Measurements from ENCODE around the gene METTL6.
"Not testable (repeated sequence)": the region's sequence is repeated elsewhere in the genome, so short reads cannot be mapped to it uniquely, and the experiment has no call there.

Gene METTL6

DNA sequence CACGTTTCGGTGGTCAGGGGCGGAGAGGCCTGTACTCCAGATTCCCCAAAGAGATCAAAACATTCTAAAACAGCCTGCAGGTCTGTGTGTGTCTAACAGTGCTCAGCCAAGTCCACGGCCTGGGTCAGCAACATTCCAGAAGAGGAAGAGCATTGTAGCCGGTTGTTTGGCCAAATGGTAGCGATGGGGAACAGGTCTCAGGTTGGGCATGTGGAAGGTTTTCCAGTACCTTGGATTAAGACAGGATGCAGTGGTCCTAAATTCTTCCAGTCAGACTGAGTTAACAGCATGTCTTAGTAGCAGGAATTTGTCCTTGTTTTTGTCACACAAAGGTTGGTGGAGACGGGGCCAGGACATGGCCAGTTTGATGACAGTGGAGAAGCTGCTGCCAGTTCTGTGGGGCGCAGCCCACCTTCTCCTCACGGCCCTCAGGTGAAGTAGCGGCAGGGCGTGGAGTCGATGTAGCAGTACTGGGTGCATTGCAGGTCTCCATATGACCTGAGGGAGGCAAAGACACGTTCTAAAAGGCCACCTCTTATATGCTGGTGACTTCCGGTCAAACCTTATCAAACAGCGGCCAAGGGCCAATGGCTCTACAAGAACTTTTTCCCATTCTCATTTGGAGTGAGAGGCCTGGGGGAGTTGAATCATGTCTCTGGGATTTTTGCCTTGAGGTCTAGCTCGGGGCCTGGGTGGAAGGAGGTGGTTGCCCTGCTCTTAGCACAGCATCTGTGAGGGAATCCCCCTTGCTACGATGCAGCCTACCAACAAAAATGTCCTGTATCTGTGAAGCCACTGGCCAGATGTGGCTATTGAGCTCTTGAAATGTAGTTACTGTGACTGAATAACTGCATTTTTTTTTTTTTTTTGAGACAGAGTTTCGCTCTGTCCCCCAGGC is 24.1 kb upstream of the METTL6 start:
- no peak for DNase-seq (ENCODE audit: low read depth)

DNA sequence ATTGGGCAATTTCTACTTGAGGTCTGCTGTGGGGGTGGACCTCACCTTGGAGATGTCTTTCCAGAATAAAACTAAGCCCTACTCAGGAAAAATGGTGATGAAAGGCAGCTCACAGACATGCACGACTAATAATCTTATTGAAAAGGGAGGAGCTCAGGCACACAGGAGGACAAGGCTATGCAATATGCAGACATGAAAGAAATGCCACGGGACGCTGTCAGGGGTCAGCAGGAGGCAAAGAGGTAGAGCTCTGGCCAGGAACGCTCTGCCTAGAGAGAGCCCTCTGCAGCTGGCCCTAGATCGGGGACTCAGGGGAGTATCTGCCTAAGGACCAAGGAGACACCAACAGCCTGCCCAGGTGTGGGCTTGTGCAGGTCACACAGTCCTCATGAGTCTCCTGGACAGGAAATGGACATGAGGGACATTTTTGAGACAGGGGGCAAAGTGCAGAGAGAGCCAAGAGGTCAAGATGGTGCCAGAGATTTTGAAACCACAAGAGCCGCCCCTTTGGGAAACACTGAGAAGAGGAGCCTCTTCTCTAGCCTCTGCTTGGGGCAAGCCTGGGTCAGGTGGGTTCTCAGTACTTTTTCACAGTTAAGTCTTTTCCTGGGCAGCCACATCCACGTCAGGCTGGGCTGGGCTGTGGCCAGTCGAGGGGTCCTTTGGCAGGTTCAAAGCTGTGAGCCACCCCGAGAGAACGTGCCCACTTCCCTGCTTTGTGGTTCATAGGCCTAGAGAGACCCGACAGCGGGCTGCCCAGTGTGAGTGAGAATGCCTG is 23.3 kb upstream of the METTL6 start:
- DNase-seq (ENCODE audit: low read depth), result no peak

DNA sequence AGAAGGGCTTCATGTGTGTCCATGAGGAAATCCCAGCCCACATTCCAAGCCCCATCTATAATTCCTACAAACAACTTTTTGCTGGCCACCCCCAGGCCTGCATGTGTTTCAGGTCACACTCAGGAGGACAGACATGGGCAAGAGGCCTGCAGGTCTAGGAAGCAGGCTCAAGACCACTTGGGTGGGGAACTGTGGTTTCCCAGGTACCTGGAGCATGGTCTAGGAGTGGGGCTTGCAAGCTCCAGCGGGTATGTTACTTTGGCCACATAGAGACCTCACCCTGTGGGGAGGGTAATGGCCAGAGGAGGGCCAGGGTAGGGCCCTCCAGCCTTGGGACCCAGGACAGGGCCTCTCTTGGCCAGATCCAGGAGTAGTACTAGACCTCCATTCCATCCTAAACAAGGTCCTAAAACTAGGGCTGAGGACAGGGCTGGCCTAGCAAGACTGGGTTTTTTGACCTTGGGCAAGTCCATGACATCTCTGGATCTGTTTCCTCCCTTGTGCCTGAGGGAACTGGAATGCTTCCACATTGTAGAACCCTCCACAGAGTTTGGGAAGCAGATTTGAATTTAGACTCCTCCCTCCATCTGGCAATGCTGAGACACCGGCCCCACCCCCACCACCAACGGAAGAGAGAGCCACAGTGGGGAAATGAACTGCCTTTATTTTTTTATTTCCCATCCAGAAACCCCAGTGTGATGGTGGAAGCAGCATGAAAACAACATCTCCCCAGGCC is 22.3 kb upstream of the METTL6 start:
- DNase-seq (ENCODE audit: low read depth), result no peak

DNA sequence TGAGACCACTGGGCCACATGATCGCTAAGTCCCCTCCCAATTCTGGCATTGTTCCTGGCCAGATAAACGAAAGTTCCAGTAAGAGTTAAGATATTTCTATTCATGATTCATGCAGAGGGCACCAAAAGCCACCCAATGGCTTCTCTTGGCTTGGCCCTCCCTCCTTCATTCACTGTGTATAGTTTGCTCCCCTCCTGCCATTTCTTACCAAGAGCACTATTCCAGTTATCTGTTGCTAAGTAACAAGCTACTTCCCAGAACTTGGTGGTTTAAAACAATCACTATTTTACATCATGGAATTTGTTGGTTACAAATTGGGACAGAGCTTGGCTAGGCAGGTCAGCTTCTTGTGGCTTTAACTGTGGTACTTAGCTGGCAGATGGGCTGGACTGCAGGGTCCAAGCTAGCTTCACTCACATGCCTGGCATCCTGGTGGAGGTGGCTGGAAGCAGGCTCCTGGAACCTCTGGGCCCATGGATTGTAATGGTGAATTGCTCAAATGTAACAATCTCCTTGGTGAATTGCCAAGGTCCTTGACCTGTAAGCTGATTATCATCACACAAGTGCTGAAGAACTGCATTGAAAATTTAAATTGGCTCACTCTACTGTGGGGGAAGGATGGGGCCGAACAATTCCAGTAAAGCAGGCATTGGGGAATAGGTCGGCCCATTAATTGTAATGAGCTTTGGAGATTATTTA is 16.6 kb upstream of the METTL6 start:
- no peak for DNase-seq (ENCODE audit: low read depth)

DNA sequence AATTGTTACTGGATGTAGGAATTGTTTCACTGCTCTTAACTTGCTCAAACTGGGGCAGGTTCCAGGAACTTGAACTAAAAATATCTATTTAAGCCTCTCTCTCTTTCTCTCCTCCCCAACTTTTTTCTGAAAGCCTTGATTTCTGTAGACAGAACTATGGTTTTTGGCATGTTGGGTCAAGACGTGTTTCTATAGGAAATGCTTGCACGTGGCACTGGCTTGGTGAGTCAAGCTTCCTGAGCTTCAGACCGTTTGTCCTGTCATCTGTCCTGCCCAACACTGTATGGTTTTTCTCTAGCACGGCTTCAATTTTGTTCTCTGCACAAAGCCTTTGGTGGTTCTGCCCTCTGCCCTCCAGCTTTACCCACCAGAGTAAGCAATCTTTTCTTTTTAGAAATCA is 13.5 kb upstream of the METTL6 start:
- DNase-seq (ENCODE audit: low read depth), result no peak

DNA sequence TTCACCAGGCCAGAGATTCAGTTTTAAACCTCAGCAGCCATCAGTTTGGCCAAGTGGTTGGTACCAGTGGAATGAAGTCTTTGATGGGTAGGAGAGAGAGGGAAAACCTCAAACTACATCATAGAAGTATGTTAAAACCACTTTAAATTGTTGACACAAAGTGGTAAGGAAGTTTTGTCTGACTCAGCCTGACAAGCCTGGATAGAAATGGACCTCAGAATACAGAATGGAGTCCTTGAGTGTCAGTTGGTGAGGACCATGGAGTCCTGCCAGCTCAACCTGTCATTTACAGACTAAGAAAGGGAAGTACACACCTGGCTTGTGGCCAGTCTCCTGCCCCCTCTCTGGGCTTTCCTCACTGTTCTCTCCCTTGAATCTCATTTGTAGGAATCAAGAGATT is 12.1 kb upstream of the METTL6 start:
- no peak for DNase-seq (ENCODE audit: low read depth)

DNA sequence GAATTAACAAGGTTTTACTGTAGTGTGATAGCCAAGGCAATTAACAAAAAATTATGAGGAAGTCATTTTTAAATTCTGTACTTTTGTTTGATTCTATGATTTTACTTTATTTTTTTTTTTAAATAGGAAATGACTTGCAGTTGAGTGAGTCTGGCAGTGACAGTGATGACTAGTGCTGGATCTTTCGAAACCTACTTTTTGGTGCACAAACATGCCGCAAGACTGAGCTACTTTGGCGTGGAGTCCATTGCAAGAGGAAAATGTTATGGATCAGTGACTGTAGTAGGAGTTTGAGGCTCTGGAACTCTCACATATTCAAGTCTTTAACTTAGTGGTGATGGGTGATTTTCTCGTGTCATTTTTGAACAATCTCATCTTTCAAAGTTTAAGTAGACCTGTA is 11.6 kb upstream of the METTL6 start:
- no peak for DNase-seq (ENCODE audit: low read depth)

DNA sequence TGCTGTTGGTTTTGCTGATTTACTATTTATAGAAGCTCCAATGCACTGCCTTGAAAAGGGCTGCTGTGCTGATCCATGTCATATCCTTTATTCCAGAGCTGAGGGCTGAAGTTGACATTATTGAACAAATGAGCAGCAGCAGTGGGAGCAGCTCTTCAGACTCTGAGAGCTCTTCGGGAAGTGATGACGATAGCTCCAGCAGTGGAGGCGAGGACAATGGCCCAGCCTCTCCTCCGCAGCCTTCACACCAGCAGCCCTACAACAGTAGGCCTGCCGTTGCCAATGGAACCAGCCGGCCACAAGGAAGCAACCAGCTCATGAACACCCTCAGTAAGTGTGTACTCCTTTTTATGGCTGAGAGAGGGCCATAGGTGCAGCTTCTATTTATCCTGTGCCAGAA is 8.9 kb upstream of the METTL6 start:
- no peak for DNase-seq (ENCODE audit: low read depth)

DNA sequence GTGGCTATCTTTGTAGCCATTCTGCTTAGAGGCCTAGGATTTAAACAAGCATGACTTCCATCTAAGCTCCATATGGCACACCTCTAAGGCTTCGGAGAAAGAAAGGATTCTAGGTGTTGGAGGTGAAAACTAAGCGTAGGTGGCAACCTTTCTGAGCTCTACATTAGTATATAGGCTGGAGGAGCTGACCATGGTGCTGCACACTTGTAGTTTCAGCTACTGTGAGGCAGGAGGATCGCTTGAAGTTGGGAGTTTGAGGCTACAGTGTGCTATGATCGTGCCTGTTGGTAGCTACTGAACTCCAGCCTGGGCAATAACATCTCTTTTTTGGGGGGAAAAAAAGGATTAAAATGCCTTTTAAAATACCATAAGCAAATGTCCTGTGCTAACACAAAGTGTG is 7.4 kb upstream of the METTL6 start:
- no peak for DNase-seq (ENCODE audit: low read depth)

DNA sequence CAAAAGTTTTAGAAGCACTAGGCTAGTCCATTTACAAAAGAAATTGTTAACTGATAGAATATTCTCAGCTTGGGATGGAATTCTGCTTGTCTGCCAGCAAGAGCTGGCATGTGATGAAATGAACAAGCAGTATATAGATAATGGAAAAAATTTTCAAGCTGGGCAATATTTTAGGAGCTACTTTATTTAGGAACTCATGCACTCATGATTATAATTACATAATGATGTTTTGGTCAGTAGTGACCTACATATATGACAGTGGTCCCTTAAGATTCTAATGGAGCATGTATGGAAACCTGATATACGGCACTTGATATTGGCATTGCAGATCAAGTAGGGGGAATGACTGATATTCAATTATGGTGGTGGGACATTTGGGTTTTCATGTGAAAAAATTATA is 6.2 kb upstream of the METTL6 start:
- DNase-seq (ENCODE audit: low read depth), result no peak

DNA sequence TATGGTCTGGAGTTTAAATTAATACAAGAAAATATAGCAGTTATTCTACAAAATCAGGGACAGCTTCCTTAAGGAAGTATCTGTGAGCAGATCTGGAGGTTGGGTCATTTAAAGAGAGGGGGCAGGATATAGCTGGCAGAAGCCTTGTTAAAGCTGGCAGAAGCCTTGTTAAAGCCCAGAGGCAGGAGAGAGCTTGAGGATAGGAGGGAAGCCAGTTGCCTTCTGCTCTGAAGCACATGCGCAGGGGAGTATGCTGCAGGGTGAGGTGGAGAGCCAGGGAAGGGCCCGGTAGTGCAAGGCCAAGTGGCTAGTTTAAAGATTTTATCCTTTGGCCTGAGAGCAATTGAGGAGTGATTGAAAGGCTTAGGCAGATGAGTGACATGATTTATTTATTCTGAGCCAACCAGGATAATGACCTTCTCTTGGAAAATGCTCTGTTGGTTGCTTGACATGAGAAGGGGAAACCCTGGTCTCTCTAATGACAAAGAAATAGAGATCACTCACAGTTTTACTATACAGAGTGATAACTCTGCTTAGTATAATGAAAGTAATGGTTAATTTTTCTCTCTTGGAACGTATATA is 4.0 kb upstream of the METTL6 start:
- no peak for DNase-seq (ENCODE audit: low read depth)

DNA sequence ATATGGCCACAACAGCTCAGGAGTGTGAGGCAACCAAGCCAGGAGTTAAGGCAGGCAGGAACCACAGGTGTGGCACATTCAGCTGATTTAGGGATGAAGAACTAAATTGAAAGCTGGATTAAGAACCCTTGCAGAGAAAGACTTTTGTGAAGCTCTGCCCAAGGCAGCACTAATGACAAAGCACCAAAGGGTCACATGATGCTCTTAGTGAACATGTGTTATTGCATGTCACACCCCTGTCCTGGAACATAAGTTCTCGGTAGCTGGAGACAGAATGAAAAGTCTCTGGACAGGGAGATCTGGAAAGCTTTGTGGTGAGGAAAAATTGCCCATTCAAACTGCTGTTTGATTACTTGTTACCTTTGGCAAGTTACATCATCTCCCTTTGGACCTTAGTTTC is 3.3 kb upstream of the METTL6 start:
- DNase-seq (ENCODE audit: low read depth), result no peak

DNA sequence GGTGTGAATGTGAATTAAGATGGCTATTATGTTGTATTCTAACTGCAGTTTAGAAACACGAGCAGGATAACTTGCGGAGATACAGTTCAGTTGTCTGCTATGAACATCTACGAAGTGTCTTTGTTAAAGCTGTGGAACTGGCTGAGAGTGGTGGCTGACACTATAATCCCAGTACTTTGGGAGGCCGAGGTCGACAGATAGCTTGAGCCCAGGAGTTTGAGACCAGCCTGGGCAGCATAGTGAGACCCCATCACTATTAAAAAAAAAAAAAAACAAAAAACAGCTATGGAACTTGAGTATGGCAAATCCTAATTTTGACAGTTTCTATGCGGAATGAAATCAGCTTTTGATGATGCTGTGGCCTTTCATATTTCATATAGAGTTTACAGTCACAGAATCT is 1.7 kb upstream of the METTL6 start:
- no peak for DNase-seq (ENCODE audit: low read depth)

DNA sequence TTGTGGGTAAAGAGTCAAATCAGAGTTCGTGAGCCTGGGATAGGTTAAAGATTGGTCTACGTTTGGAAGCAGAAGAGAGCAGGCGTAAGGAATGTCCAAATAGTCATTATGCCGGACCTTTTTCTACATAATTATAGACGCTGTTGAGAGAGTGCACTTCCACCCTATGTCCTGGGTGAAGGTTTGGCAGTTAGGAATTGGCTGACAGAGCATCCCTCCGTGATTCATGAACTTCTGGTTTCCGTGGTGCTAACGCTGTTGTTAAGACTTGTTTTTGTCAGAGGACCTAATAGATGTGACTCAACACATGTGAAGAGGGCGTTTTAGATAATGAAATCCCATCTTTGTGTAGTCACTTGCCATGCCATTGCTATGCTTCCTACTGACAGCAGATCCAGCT is 1.2 kb upstream of the METTL6 start:
- no peak for DNase-seq (ENCODE audit: low read depth)

DNA sequence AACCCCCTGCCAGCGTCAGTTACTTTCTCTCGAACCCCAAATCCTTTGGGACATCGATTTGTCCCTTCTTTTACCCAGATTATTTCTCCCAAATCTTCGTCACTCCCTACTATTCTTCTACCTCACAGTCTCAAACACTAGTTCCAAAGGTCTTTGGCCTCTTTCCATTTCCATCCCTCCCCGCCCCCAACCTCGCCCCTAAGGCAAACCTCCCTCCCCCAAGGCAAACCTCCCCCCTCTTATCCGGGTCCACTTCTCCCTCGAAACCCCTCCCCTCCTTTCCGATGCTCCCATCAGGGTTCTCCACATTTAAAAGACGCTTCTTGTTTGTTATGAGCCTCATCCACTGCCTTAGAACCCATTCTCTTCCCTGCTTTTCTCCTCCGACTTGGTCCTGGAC is 637 bp upstream of the METTL6 start:
- DNase-seq (ENCODE audit: low read depth), result no peak

DNA sequence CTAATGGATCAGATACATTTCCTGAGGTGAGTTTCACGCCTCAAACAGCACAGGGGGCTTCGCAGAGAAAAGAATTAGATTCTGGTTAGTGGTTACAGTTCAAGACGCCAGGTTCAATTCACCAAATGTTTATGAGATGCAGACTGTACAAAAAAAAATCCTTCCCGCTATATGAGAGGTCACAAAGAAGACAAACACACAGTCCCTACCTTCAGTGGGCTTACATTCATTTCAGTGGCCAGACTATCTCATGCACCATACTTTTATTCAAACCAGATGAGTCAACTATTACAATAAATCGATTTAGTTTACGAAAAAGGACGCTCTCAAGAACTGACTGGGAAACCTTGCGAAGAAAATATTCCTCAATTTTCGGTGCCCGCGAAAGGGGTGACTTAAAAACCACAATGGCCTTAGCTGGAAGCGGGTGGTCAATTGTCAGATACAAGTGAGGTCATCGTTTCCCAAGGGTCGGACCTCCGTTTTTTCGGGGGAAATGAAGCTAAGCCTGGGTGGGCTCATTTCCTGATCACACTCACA is 695 bp downstream of the METTL6 start:
- DNase-seq (ENCODE audit: low read depth), result no peak

DNA sequence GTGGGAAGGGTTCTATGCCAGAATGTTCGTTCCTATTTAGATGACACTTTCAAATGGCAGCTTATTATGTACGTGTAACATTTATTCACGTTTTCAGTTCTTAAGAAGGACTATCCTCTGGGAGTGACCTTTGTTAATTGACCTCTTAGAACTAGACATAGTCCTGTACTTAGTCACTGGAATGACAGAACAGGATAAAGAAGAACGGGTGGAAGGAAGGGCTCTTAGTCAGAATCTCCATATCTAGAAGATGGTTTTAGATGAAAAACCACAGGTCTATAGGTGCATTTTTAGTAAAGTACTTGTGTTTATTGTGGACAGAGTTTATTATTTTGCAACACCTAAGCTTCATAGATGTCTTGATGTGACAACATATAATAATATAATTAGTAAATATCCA is 6.5 kb downstream of the METTL6 start:
- no peak for DNase-seq (ENCODE audit: low read depth)

DNA sequence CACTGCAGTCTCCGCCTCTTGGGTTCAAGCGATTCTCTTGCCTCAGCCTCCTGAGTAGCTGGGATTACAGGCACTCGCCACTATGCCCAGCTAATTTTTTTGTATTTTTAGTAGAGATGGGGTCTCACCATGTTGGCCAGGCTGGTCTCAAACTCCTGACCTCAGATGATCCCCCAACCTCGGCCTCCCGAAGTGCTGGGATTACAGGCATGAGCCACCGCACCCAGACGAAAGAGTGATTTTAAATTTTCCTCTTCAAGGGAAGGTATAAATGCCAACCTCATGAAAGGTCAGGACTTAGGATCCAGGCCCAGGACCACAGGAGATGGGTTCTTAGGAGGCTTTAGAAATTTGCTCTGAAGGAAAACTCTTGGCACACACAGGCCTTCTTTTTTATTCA is 16.4 kb downstream of the METTL6 start:
- not testable (repeated sequence) for DNase-seq (ENCODE audit: low read depth)

DNA sequence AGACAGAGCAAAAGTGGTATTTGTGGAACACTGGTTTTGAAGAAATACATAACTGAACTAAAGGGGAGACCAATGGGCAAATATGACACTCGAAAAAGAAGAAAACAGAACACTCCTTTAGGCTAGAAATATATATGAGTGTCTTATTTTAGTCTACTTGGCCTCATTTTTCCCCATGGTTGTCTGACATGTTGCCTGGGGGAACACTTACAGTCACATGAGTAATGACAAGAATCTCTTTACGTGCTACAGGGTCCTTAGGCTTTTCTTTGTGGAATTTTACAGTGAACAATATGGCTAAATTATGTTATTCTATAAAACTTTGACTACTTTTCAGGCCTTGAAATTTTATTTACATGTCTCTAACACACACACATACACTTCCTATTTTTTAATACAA is 17.6 kb downstream of the METTL6 start:
- DNase-seq (ENCODE audit: low read depth), result no peak

DNA sequence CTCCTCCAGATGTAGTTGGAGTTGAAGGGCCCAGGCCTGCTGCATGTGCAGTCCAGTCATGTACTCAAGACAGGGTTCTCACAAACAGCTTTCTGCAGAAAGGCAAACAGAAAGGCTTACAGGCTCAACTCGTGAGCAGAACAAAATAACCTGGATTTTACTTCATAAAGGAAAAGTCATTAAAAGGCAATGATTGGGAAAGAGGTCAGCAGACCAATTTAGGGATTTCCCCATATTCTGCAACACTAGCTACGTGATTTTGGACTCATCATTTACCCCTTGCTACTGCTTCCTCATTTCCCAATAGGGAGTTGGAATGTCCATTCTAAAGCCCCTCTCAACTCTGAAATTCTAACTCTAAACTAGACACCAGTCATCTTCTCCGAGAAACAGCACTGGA is 18.1 kb downstream of the METTL6 start:
- DNase-seq (ENCODE audit: low read depth), result no peak

DNA sequence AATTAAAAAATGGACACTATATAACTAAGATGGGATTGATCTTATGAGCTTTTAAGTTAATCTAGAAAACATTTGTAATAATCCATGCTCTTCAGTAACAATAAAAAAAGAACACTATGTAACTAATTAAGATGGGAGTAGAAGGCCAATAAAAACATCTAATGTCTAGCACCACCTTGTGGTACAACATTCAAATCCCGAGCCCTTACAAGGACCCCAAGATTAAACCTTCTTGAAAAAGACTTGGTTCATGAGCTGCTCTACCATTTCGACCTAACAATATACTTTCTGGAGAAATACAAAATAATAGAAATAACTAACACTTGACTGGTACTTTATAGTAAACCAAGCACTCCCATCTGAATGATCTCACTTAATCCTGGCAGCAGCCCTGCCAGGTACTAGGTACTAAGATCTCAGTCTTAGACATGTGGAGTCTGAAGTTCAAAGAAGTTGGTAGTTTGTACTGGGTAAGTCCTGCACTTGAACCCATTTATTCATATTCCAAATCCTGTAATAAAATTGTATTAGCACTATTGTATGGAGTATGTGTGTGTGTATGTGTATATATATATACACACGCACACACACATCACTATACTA is 21.8 kb downstream of the METTL6 start:
- DNase-seq (ENCODE audit: low read depth), result no peak
